ENCODE data around the gene PDE4D. TPM values are rescaled to one million over a fixed set of nuclear protein-coding genes. Genes with fewer than 3 reads are reported as not detected.
A peak's percentile ranks its signal among the peaks of the same experiment; 100 is the strongest.

The PDE4D gene
- total and polyA plus RNA-seq, 2 experiments from 2014 or later = 4.3 to 9.7 TPM

DNA sequence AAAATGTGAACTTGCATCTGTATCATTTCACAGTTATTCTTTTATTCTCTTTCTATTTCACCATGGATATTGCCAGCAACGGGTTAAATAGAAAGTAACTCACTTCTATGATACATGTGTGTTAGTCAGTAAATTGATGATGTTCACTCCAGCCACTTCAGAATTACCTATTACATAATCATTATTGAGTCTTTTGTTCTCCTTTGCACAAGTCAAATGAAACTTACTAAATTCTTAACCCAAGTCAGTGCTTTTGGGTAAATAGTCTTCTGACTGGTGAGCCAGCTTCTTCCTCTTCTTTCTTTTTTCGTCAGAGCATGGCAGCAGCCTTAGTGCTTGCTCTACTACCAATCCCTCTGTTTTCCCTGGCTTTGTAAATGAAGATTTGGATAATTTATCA lies 966.3 kb downstream of the PDE4D start:
- Histone ChIP-seq H3K4me2 (ENCODE audit: unreplicated experiment) (no peak overlapping the region), H2AFZ (no peak overlapping the region), H3K36me3 (ENCODE audit: low read depth) (no peaks in the 10 kb centered on the region), H3K4me3 (no peak overlapping the region), H3K27me3 (replicated peaks; ENCODE audit: insufficient read depth) (no peaks in the 10 kb centered on the region; the same call in 1 of the 2 replicates), H3F3A (ENCODE audit: insufficient read depth) (no peaks in the 10 kb centered on the region), H3K9me2 (ENCODE audit: insufficient read depth) (no peaks in the 10 kb centered on the region), H3K9me3 (ENCODE audit: low read depth) (no peaks in the 10 kb centered on the region), H3K9ac (no peak overlapping the region), H4K20me1 (ENCODE audit: insufficient read depth) (no peaks in the 10 kb centered on the region), H3K4me1 (ENCODE audit: insufficient read depth) (peaks cover 8% of the 10 kb centered on the region), H3K79me2 (ENCODE audit: insufficient read depth) (no peaks in the 10 kb centered on the region), H3K27ac (no peak overlapping the region)
- TF ChIP-seq EZH2 (IDR thresholded peaks at IDR 0.05; ENCODE audit: insufficient read depth, poor library complexity, severe bottlenecking) (no peak), EZH2phosphoT487 (IDR thresholded peaks at IDR 0.05; ENCODE audit: insufficient read depth, low read depth) (no peak)
- in situ Hi-C loops (cut with MboI) = no loop called here
- 72 to 74% methylated on average over 2 of the region's 2 CpGs for WGBS, 2 experiments (ENCODE audit: low coverage in 1 of 2, low lambda C conversion rate in 2 of 2, missing lambda C conversion rate in 2 of 2)
- DNase-seq = no peak

DNA sequence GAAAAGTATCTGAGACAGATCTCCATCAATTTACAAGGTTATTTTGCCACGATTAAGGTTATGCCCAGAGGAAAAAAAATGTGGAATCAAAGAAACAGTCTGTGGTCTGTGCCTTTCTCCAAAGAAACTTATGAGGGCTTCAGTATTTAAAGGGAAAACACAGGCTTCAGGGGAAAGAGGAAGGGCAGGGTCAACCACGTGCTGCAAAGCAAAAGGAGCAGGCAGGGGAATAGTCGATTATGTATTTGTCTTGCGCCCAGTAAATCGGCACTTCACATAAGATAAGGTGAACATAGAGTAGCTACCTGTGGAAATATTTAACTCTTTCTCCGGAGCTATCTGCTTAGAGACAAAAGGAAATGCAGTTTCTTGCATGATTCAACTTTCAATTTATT lies 967.0 kb downstream of the PDE4D start:
- TF ChIP-seq EZH2 (IDR thresholded peaks at IDR 0.05; ENCODE audit: insufficient read depth, poor library complexity, severe bottlenecking) (no peak), EZH2phosphoT487 (IDR thresholded peaks at IDR 0.05; ENCODE audit: insufficient read depth, low read depth) (no peak)
- no peaks in the 10 kb centered on the region for H3F3A ChIP-seq (ENCODE audit: insufficient read depth)
- no peaks in the 10 kb centered on the region for H4K20me1 ChIP-seq (ENCODE audit: insufficient read depth)
- no peak for DNase-seq
- WGBS, 2 experiments (ENCODE audit: low coverage in 1 of 2, low lambda C conversion rate in 2 of 2, missing lambda C conversion rate in 2 of 2) = 30 to 40% methylated on average over 6 of the region's 6 CpGs
- no peak overlapping the region for H3K9ac ChIP-seq
- no peaks in the 10 kb centered on the region; the same call in 1 of the 2 replicates for H3K27me3 ChIP-seq (replicated peaks; ENCODE audit: insufficient read depth)
- H3K4me2 ChIP-seq (ENCODE audit: unreplicated experiment) = no peak overlapping the region
- H3K27ac ChIP-seq = no peak overlapping the region
- no peaks in the 10 kb centered on the region for H3K9me3 ChIP-seq (ENCODE audit: low read depth)
- no peaks in the 10 kb centered on the region for H3K9me2 ChIP-seq (ENCODE audit: insufficient read depth)
- H3K4me1 ChIP-seq (ENCODE audit: insufficient read depth) = peaks cover 8% of the 10 kb centered on the region
- no peak overlapping the region for H3K4me3 ChIP-seq
- no peaks in the 10 kb centered on the region for H3K79me2 ChIP-seq (ENCODE audit: insufficient read depth)
- H2AFZ ChIP-seq = no peak overlapping the region
- no peaks in the 10 kb centered on the region for H3K36me3 ChIP-seq (ENCODE audit: low read depth)
- in situ Hi-C loops (cut with MboI) = no loop called here

DNA sequence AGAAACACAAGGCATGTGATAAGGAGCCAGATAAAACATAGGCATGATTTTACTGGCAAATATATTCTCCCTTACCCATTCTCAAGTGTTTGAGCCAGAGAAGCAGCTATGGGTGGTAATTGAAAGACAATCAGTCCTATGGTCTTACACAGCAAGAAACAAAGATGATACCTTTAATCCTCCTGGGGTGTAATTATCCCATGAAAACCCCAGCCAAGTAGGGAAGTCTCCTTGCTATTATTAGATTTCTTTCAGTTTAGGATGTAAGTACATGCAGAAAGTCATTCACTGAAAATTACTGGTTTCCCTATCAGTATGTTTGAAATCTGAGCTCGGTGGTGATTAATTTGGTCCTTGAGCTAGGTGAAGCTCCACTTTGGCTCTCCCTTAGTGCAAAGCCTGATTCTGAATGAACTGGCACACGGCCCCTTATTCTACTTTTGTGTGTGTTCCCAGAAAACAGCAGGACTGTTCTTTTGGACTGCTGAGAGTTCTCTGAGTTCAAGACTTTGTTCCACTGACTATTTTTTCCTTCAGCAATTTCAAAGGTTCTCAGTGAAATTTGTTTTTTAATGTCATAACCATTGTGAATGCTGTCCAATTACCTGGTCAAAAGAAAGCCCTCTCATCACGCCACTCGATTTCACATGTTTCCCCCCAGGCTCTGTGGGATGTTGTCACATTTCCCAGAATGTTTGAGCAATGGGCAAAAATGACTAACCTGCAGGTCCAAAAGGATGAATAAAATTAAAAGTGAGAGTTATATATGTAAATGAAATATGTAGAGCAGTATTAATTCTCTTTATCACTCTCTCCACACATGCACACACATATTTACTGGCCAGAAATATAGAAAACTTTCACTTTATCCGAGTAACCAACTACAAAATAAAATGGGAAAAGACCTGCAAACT lies 967.6 kb downstream of the PDE4D start:
- in situ Hi-C loops (cut with MboI) = no loop called here
- WGBS, 2 experiments (ENCODE audit: low coverage in 1 of 2, low lambda C conversion rate in 2 of 2, missing lambda C conversion rate in 2 of 2) = 22 to 29% methylated on average over 5 of the region's 5 CpGs
- no peak for TF ChIP-seq EZH2 (IDR thresholded peaks at IDR 0.05; ENCODE audit: insufficient read depth, poor library complexity, severe bottlenecking)
- TF ChIP-seq EZH2phosphoT487 (IDR thresholded peaks at IDR 0.05; ENCODE audit: insufficient read depth, low read depth) = no peak
- Histone ChIP-seq H3K27me3 (replicated peaks; ENCODE audit: insufficient read depth) (no peaks in the 10 kb centered on the region; the same call in 1 of the 2 replicates), H3K79me2 (ENCODE audit: insufficient read depth) (no peaks in the 10 kb centered on the region), H2AFZ (no peak overlapping the region), H3K9me3 (ENCODE audit: low read depth) (no peaks in the 10 kb centered on the region), H3K4me3 (no peak overlapping the region), H3K9ac (no peak overlapping the region), H3K4me2 (ENCODE audit: unreplicated experiment) (no peak overlapping the region), H3K27ac (no peak overlapping the region), H3K9me2 (ENCODE audit: insufficient read depth) (no peaks in the 10 kb centered on the region), H3K4me1 (ENCODE audit: insufficient read depth) (peaks cover 12% of the 10 kb centered on the region), H3F3A (ENCODE audit: insufficient read depth) (no peaks in the 10 kb centered on the region), H3K36me3 (ENCODE audit: low read depth) (no peaks in the 10 kb centered on the region), H4K20me1 (ENCODE audit: insufficient read depth) (no peaks in the 10 kb centered on the region)
- DNase-seq = peak; percentile 23

DNA sequence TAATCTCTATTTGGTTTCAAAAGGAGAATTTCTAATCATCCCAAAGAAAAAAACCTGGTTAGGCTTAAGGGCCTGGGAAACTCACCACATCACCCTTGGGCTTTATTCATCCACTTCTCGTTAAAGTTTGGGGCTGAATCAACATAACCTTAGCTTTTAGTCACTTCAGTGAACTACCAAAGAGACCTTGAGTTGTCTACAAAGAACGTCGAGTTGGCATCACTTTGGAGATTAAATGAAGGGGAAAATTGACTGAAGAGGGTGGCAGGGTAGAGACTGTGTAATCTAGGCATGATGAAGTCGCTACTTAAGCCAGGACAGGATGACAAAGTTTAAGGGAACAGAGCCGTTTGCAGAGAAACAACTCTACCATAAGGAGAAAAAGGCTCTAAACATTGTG lies 969.2 kb downstream of the PDE4D start:
- no peak overlapping the region for H3K27ac ChIP-seq
- no peaks in the 10 kb centered on the region for H3K36me3 ChIP-seq (ENCODE audit: low read depth)
- peaks cover 12% of the 10 kb centered on the region for H3K4me1 ChIP-seq (ENCODE audit: insufficient read depth)
- in situ Hi-C loops (cut with MboI) = no loop called here
- no peaks in the 10 kb centered on the region for H3F3A ChIP-seq (ENCODE audit: insufficient read depth)
- WGBS, 2 experiments (ENCODE audit: low coverage in 1 of 2, low lambda C conversion rate in 2 of 2, missing lambda C conversion rate in 2 of 2) = 56 to 59% methylated on average over 5 of the region's 5 CpGs
- no peaks in the 10 kb centered on the region for H3K9me2 ChIP-seq (ENCODE audit: insufficient read depth)
- no peak overlapping the region for H2AFZ ChIP-seq
- H3K4me2 ChIP-seq (ENCODE audit: unreplicated experiment) = no peak overlapping the region
- no peaks in the 10 kb centered on the region for H3K79me2 ChIP-seq (ENCODE audit: insufficient read depth)
- no peak overlapping the region for H3K4me3 ChIP-seq
- no peak overlapping the region for H3K9ac ChIP-seq
- no peak for TF ChIP-seq EZH2phosphoT487 (IDR thresholded peaks at IDR 0.05; ENCODE audit: insufficient read depth, low read depth)
- TF ChIP-seq EZH2 (IDR thresholded peaks at IDR 0.05; ENCODE audit: insufficient read depth, poor library complexity, severe bottlenecking) = no peak
- no peaks in the 10 kb centered on the region; the same call in 1 of the 2 replicates for H3K27me3 ChIP-seq (replicated peaks; ENCODE audit: insufficient read depth)
- no peaks in the 10 kb centered on the region for H4K20me1 ChIP-seq (ENCODE audit: insufficient read depth)
- H3K9me3 ChIP-seq (ENCODE audit: low read depth) = no peaks in the 10 kb centered on the region
- peak; percentile 13 for DNase-seq

All from GM23248 (cell line).